HG02870 (cell line): ENCODE data around the gene HECTD1.
A peak's percentile ranks its signal among the peaks of the same experiment; 100 is the strongest.
"Not testable (repeated sequence)": the region's sequence is repeated elsewhere in the genome, so short reads cannot be mapped to it uniquely, and the experiment has no call there.

Source experiments
- ATAC-seq: cut with Tn5 transposase; IDR thresholded peaks from one replicate; pipeline ENCODE4 v1.9.1; 2021; ENCODE audit warnings: mild to moderate bottlenecking, moderate library complexity; ENCODE audit not compliant: unreplicated experiment

The HECTD1 gene

GRCh38 chr14:31207755-31208545, at the start of gene HECTD1:
Gene HECTD1, minus strand, starts transcription at chr14:31207793. Its CDS starts 1,857 bp downstream, at chr14:31205936.
- ATAC-seq: peak; percentile 56

GRCh38 chr14:31257244-31257553, 49.6 kb upstream of the HECTD1 start:
- no peak for ATAC-seq

GRCh38 chr14:31256534-31257243, 49.1 kb upstream of the HECTD1 start:
- ATAC-seq: no peak

- not testable (repeated sequence) for ATAC-seq
These were observed 48.3 kb upstream of the HECTD1 start for GRCh38 chr14:31255918-31256317.

GRCh38 chr14:31255286-31255685, 47.7 kb upstream of the HECTD1 start:
- no peak for ATAC-seq

- ATAC-seq: no peak
These were observed 46.3 kb upstream of the HECTD1 start for GRCh38 chr14:31253746-31254471.

GRCh38 chr14:31252865-31253264, 45.3 kb upstream of the HECTD1 start:
- ATAC-seq: no peak

GRCh38 chr14:31251028-31251958, 43.7 kb upstream of the HECTD1 start:
- ATAC-seq: no peak

GRCh38 chr14:31244626-31245025, 37.0 kb upstream of the HECTD1 start:
- no peak for ATAC-seq

- no peak for ATAC-seq
These were observed 36.3 kb upstream of the HECTD1 start for GRCh38 chr14:31243860-31244259.

- ATAC-seq: not testable (repeated sequence)
These were observed 34.8 kb upstream of the HECTD1 start for GRCh38 chr14:31242161-31242940.

GRCh38 chr14:31241450-31242114, 34.0 kb upstream of the HECTD1 start:
- no peak for ATAC-seq

GRCh38 chr14:31239741-31240140, 32.1 kb upstream of the HECTD1 start:
- ATAC-seq: no peak

- no peak for ATAC-seq
These were observed 27.9 kb upstream of the HECTD1 start for GRCh38 chr14:31235462-31235861.

GRCh38 chr14:31232081-31232480, 24.5 kb upstream of the HECTD1 start:
- no peak for ATAC-seq

- not testable (repeated sequence) for ATAC-seq
These were observed 23.7 kb upstream of the HECTD1 start for GRCh38 chr14:31231272-31231671.

- ATAC-seq: no peak
These were observed 23.0 kb upstream of the HECTD1 start for GRCh38 chr14:31230573-31230958.

- ATAC-seq: no peak
These were observed 22.3 kb upstream of the HECTD1 start for GRCh38 chr14:31229638-31230572.
